ENCODE data around the gene CLDN1. TPM values are rescaled to one million over a fixed set of nuclear protein-coding genes. Genes with fewer than 3 reads are reported as not detected.

CLDN1 gene
- total RNA-seq, 1 donor from 2014 or later = 0.53 TPM

DNA sequence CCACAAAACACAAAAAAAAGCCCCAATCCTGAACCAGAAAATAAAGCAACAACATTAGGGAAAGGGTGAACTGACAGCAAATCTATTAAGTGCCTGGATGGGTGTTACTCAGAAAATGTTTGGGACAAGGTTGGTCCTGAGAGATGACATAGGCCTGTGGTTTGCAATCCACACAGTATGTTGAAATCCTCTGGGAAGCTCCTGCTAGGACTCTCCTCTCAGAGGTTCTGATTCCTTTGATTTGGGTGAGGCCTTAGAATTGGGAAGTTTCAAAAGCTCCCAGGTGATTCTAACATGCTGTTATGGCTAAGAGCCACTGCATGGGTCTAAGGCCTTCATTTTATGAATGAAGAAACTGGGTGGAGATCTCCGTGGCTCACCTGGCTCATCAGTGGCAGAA lies 18.4 kb downstream of the CLDN1 start:
- TF ChIP-seq, protein P1, sequence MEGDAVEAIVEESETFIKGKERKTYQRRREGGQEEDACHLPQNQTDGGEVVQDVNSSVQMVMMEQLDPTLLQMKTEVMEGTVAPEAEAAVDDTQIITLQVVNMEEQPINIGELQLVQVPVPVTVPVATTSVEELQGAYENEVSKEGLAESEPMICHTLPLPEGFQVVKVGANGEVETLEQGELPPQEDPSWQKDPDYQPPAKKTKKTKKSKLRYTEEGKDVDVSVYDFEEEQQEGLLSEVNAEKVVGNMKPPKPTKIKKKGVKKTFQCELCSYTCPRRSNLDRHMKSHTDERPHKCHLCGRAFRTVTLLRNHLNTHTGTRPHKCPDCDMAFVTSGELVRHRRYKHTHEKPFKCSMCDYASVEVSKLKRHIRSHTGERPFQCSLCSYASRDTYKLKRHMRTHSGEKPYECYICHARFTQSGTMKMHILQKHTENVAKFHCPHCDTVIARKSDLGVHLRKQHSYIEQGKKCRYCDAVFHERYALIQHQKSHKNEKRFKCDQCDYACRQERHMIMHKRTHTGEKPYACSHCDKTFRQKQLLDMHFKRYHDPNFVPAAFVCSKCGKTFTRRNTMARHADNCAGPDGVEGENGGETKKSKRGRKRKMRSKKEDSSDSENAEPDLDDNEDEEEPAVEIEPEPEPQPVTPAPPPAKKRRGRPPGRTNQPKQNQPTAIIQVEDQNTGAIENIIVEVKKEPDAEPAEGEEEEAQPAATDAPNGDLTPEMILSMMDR (IDR thresholded peaks at IDR 0.05) = no peak
- Histone ChIP-seq H3K4me3 (no peak overlapping the region), H3K9me3 (no peaks in the 10 kb centered on the region), H3K4me1 (no peaks in the 10 kb centered on the region), H3K27ac (no peak overlapping the region), H3K36me3 (no peaks in the 10 kb centered on the region), H3K27me3 (no peaks in the 10 kb centered on the region)
- no peak for DNase-seq (ENCODE audit: low spot score in 2 of 2)
- intact Hi-C loops (cut with DNase I) = no loop called here

DNA sequence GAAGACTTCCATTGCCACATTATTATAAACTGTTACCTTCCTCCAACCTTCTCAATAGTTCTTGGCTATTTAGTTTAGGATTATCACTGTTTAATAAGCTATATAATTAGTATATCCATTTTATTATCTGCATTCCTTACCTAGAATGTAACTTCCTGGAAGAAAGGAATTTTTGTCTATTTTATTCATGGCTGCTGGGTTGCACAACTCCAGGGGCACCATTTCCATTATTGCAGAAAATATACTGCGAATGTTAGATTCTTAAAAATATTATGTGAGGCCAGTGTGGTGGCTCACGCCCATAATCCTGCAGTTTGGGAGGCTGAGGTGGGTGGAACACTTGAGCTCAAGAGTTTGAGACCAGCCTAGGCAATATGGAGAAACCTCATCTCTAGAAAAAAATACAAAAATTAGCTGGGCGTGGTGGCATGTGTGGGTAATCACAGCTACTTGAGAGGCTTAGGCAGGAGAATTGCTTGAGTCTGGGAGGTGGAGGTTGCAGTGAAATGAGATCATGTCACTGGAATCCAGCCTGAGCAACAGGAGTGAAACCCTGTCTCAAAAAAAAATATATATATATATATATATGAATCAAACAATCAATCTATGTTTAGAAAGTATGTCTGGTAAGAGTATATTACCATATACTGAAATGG lies 19.9 kb downstream of the CLDN1 start:
- Histone ChIP-seq H3K27ac (no peak overlapping the region), H3K4me3 (no peak overlapping the region), H3K4me1 (no peaks in the 10 kb centered on the region), H3K9me3 (no peaks in the 10 kb centered on the region), H3K36me3 (no peaks in the 10 kb centered on the region), H3K27me3 (no peaks in the 10 kb centered on the region)
- no peak for DNase-seq (ENCODE audit: low spot score in 2 of 2)
- intact Hi-C loops (cut with DNase I) = no loop called here
- TF ChIP-seq, protein P1 (IDR thresholded peaks at IDR 0.05) = no peak

DNA sequence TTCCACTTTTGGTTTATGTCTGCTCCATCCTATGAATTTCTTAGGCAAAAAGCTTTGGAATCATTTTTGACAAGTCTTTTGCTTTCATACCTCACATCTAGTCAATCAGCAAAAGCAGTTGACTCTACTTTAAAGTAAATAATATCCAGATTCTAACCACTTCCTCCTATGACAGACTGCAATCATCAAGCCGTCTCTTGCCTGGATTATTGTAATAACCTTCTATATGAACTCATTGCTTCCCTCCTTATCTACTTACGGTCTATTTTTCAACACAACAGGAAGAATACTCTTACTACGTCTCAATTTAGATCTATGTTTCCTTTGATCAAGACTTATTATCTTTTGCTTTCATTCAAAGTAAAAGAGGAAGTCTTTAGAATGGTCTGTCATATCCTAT lies 20.7 kb downstream of the CLDN1 start:
- no peak for DNase-seq (ENCODE audit: low spot score in 2 of 2)
- no peak overlapping the region for H3K27ac ChIP-seq
- H3K4me1 ChIP-seq = no peaks in the 10 kb centered on the region
- H3K4me3 ChIP-seq = no peak overlapping the region
- H3K36me3 ChIP-seq = no peaks in the 10 kb centered on the region
- intact Hi-C loops (cut with DNase I) = no loop called here
- H3K27me3 ChIP-seq = no peaks in the 10 kb centered on the region
- TF ChIP-seq, protein P1 (IDR thresholded peaks at IDR 0.05) = no peak
- no peaks in the 10 kb centered on the region for H3K9me3 ChIP-seq

DNA sequence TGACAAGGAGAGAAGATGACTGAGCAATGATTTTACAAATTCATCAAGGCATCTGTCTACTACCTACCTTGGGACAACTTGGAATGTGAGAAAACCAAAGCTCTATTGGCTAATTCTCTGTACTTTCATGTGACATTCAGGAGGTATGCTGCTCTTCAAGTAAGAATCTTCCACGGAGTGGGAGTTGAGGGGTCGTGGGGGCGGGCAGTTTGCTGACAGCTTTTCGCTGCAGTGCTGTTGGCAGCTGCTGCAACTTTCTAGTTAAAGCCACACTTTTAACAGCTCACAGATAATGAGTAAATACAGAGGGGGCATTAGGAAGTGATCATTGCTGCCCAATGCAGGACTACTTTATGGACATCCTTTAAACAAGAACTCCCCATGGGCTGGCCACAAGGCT lies 22.3 kb downstream of the CLDN1 start:
- TF ChIP-seq, protein P1 (IDR thresholded peaks at IDR 0.05) = no peak
- no peak overlapping the region for H3K4me3 ChIP-seq
- no peaks in the 10 kb centered on the region for H3K4me1 ChIP-seq
- no peaks in the 10 kb centered on the region for H3K27me3 ChIP-seq
- no peaks in the 10 kb centered on the region for H3K36me3 ChIP-seq
- no peaks in the 10 kb centered on the region for H3K9me3 ChIP-seq
- DNase-seq (ENCODE audit: low spot score in 2 of 2) = no peak
- H3K27ac ChIP-seq = no peak overlapping the region
- intact Hi-C loops (cut with DNase I) = no loop called here

DNA sequence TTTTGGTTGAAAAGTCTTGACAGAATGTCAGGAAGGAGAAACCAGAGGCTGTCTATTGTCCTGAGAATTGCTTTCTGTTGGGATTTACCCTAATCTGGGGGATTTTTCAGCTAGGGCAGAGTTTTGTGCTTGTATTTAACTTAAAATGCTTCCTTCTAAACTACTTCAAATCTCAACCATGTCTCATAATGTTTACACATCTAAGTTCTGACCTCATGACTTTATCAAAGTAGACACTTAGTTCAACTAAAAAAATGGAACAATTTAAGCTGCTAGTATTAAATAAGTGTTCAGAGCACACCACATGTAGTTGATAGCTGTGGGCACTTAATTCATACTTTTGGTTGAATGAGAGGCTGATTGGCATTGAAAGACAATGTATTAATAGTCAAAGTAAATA lies 28.2 kb downstream of the CLDN1 start:
- TF ChIP-seq, protein P1 (IDR thresholded peaks at IDR 0.05) = no peak
- intact Hi-C loops (cut with DNase I) = no loop called here

DNA sequence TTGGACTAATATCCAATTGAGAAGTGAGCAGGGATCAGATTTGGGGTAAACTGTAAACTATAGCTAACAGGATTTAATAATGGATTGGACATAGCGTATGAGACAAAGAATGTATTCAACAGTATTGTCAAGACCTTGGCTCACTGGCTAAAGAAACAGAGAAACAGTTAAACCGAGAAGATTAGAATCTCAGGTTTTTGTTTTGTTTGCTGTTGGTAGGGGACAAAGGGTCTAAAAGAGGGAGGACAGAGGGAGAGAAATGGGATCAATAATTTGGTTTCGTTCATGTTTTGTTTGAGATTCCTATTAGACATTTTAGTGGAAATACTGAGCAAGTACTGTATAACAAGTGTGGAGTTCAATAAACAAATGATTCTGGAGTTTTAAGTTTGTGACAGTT lies 28.6 kb downstream of the CLDN1 start:
- H3K4me1 ChIP-seq = no peaks in the 10 kb centered on the region
- no peaks in the 10 kb centered on the region for H3K27me3 ChIP-seq
- no peak overlapping the region for H3K27ac ChIP-seq
- H3K9me3 ChIP-seq = no peaks in the 10 kb centered on the region
- H3K4me3 ChIP-seq = no peak overlapping the region
- intact Hi-C loops (cut with DNase I) = no loop called here
- H3K36me3 ChIP-seq = no peaks in the 10 kb centered on the region
- TF ChIP-seq, protein P1 (IDR thresholded peaks at IDR 0.05) = no peak
- no peak for DNase-seq (ENCODE audit: low spot score in 2 of 2)

More for the DNA sequence above, 28.2 kb downstream of the CLDN1 start:
- no peaks in the 10 kb centered on the region for H3K27me3 ChIP-seq
- H3K27ac ChIP-seq = no peak overlapping the region
- no peak for DNase-seq (ENCODE audit: low spot score in 2 of 2)
- H3K9me3 ChIP-seq = no peaks in the 10 kb centered on the region
- H3K36me3 ChIP-seq = no peaks in the 10 kb centered on the region
- no peaks in the 10 kb centered on the region for H3K4me1 ChIP-seq
- H3K4me3 ChIP-seq = no peak overlapping the region

Measured in ascending aorta (tissue), 2 donors.